Measurements from ENCODE around the gene BDH2. TPM values are rescaled to one million over a fixed set of nuclear protein-coding genes. Genes with fewer than 3 reads are reported as not detected.

Gene BDH2
- total and polyA plus RNA-seq, 10 donors: 16.8 to 42.2 (median 37.0) TPM

DNA sequence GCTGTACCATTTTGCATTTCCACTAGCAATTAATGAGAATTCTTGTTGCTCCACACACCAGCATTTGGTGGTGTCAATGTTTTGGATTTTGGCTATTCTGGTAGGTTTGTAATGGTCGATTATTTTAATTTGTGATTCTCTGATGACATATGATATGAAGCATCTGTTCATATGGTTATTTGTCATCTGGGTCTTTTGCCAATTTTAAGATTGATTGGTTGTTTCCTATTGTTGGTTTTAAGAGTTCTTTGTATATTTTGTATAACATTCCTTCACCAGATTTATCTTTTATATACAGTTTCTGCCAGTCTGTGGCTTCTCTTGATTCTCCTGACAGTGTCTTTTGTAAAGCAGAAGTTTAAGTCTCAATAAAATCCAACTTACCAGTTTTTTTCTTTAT is 18.5 kb upstream of the BDH2 start:
- 74 to 93% (median 89%) methylated on average over 1 of the region's 1 CpG for WGBS, 5 donors
- DNase-seq: no peak

GRCh38 chr4:103111598-103111997 is 12.0 kb upstream of the BDH2 start:
- no peak for DNase-seq
- no peaks in the 10 kb centered on the region for H3K4me1 ChIP-seq

More for the DNA sequence above, 18.5 kb upstream of the BDH2 start:
- Histone ChIP-seq H3K27me3 (replicated peaks in 1 of 7) (no peaks in the 10 kb centered on the region), H3K4me3 (no peak overlapping the region), H3K9me3 (no peaks in the 10 kb centered on the region), H3K27ac (no peak overlapping the region), H3K36me3 (peaks cover 0 to 4% (median 0%) of the 10 kb centered on the region in 6 donors), H3K4me1 (no peaks in the 10 kb centered on the region)
- intact Hi-C loops (cut with DNase I; ENCODE audit: low total_unique reads): no loop called here
- TF ChIP-seq, protein P1, sequence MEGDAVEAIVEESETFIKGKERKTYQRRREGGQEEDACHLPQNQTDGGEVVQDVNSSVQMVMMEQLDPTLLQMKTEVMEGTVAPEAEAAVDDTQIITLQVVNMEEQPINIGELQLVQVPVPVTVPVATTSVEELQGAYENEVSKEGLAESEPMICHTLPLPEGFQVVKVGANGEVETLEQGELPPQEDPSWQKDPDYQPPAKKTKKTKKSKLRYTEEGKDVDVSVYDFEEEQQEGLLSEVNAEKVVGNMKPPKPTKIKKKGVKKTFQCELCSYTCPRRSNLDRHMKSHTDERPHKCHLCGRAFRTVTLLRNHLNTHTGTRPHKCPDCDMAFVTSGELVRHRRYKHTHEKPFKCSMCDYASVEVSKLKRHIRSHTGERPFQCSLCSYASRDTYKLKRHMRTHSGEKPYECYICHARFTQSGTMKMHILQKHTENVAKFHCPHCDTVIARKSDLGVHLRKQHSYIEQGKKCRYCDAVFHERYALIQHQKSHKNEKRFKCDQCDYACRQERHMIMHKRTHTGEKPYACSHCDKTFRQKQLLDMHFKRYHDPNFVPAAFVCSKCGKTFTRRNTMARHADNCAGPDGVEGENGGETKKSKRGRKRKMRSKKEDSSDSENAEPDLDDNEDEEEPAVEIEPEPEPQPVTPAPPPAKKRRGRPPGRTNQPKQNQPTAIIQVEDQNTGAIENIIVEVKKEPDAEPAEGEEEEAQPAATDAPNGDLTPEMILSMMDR (IDR thresholded peaks at IDR 0.05 in 8 of 11, conservative IDR thresholded peaks at IDR 0.05 in 3 of 11): no peak

GRCh38 chr4:103108542-103108941 is 8.9 kb upstream of the BDH2 start:
- TF ChIP-seq, protein P1 (IDR thresholded peaks at IDR 0.05 in 8 of 11, conservative IDR thresholded peaks at IDR 0.05 in 3 of 11): no peak
- TF ChIP-seq POLR2AphosphoS5 (IDR thresholded peaks at IDR 0.05): no peak
- Histone ChIP-seq H3K4me3 (no peak overlapping the region), H3K36me3 (peaks cover 0 to 40% (median 0%) of the 10 kb centered on the region in 6 donors), H3K27ac (no peak overlapping the region), H3K9me3 (no peaks in the 10 kb centered on the region), H3K4me1 (no peaks in the 10 kb centered on the region), H3K27me3 (replicated peaks in 1 of 7) (no peaks in the 10 kb centered on the region)
- 96 to 99% (median 98%) methylated on average over 4 of the region's 4 CpGs for WGBS, 5 donors
- intact Hi-C loops (cut with DNase I; ENCODE audit: low total_unique reads): no loop called here
- DNase-seq: no peak

More at GRCh38 chr4:103111598-103111997, 12.0 kb upstream of the BDH2 start:
- Histone ChIP-seq H3K9me3 (no peaks in the 10 kb centered on the region), H3K36me3 (peaks cover 0 to 44% (median 0%) of the 10 kb centered on the region in 6 donors), H3K27ac (no peak overlapping the region), H3K4me3 (no peak overlapping the region), H3K27me3 (replicated peaks in 1 of 7) (no peaks in the 10 kb centered on the region)
- intact Hi-C loops (cut with DNase I; ENCODE audit: low total_unique reads): no loop called here
- TF ChIP-seq POLR2AphosphoS5 (IDR thresholded peaks at IDR 0.05) (no peak), POLR2A (IDR thresholded peaks at IDR 0.05) (no peak)
- TF ChIP-seq, protein P1 (IDR thresholded peaks at IDR 0.05 in 8 of 11, conservative IDR thresholded peaks at IDR 0.05 in 3 of 11): no peak
- WGBS, 5 donors: 76 to 96% (median 84%) methylated on average over 4 of the region's 4 CpGs

- intact Hi-C loops (cut with DNase I; ENCODE audit: low total_unique reads): no loop called here
- DNase-seq: no peak
Measured at GRCh38 chr4:103105558-103106356, 6.1 kb upstream of the BDH2 start.

More at GRCh38 chr4:103105558-103106356, 6.1 kb upstream of the BDH2 start:
- H3K36me3 ChIP-seq: peaks cover 0 to 33% (median 0%) of the 10 kb centered on the region in 6 donors
- WGBS, 5 donors: 95 to 100% (median 99%) methylated on average over 2 of the region's 2 CpGs
- H3K4me3 ChIP-seq: no peak overlapping the region
- no peaks in the 10 kb centered on the region for H3K27me3 ChIP-seq (replicated peaks in 1 of 7)
- no peaks in the 10 kb centered on the region for H3K9me3 ChIP-seq
- H3K27ac ChIP-seq: no peak overlapping the region
- TF ChIP-seq POLR2AphosphoS5 (IDR thresholded peaks at IDR 0.05): no peak
- TF ChIP-seq, protein P1 (IDR thresholded peaks at IDR 0.05 in 8 of 11, conservative IDR thresholded peaks at IDR 0.05 in 3 of 11): no peak
- TF ChIP-seq POLR2A (IDR thresholded peaks at IDR 0.05): no peak
- H3K4me1 ChIP-seq: no peaks in the 10 kb centered on the region
